Fibroblast of peridontal ligament (primary cell): ENCODE data around the gene ABCB6.

Experiments
- DNase-seq: peaks from one replicate; pipeline ENCODE4 v3.0.0-alpha.2; 2010; ENCODE audit errors: extremely low read depth

ABCB6 gene

DNA sequence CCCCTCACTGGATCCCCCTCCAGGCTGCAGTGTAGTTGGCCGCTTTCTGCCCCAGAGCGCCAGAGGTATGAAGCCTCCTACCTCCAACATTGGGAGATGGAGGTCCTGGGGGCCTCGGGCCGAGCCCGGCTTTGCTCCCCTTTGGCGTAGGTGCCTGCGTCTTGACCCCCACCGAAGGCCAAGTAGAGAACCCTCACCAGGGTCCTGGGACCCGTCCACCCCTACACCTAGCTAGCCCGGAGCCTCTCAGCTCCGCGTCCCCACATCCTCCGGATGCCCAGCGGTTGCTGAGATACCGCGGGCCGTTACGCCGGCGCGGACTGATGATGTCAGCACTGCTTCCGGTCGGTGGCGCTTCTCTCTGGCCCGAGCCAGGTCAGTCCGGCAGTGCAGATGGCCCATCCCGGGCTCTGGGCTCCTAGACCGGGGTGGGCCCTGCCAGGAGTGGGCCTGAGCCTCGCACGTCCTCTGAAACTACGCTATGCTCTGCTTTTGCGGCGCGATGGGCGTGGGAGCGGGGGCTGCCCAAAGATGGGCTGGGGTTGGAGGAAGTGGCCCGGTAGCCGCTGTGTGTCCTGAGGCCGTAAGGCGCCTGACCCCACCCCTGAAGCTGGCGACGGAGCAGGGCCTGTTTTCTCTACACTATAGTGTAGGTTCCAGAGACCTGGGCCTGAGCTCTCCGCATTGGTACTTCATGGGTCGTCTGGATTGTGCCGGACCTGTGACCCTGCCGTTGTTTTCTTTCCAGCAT is 26.6 kb upstream of the ABCB6 start, which contains the start of the genes GLB1L and STK16:
GLB1L (minus strand) TSS at position 297 of the 751 bp plus-strand sequence. CDS start 1,871 bp downstream, outside the sequence.
STK16 (plus strand) TSS at position 332 of the 751 bp plus-strand sequence. CDS start 521 bp downstream, outside the sequence.
- peak; percentile 93 for DNase-seq

GRCh38 chr2:219244789-219245147 is 26.0 kb upstream of the ABCB6 start:
- DNase-seq: no peak

DNA sequence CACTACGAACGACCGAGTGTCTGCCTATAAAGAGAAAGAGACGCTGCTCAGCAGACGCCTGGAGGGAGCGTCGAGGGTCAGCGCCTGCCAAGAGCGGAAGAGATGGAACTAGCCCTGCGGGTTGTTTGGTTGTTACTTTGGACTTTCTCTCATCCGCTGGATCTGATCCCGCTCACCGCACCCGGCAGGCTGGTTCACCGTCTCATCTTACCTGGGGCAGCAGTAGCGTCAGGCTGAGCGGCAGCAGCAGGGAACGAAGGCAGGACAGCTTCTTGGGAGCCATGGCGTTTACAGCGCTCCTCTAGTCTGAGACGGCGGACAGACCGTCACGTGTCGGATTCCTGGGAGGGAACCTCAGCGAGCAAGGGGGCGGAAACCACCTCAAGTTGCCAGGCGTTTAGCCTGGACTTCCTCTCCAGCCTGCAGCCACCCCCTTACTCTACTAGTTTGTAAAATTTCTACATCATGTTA is 24.6 kb upstream of the ABCB6 start:
- DNase-seq: no peak

GRCh38 chr2:219234331-219234730 is 15.6 kb upstream of the ABCB6 start:
- DNase-seq: no peak

DNA sequence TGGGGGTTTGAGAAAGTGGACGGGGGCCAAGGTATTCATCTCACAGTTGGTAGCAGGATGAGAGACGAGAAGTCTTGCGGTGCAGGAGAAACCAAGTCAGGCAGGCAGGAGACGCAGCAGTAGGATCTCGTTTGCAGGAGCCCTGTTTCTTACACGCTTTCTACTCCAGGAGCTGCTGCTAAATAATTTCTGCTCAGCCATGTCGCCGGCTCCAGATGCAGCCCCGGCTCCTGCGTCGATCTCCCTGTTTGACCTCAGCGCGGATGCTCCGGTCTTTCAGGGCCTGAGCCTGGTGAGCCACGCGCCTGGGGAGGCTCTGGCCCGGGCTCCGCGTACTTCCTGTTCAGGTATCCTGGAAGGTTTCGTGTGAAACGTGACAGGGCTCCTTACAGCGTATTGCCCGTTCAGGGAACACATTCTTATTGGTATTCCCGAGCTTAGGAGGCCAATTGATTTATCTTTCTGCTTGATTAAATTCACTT is 11.3 kb upstream of the ABCB6 start:
- no peak for DNase-seq

GRCh38 chr2:219229305-219230058 is 10.7 kb upstream of the ABCB6 start, which contains the start of the genes ANKZF1 and ATG9A:
Gene ANKZF1, plus strand, starts transcription at chr2:219229806. Its CDS starts 452 bp downstream, at chr2:219230258.
Gene ATG9A, minus strand, starts transcription at chr2:219229636. Its CDS starts 1,612 bp downstream, at chr2:219228024.
- DNase-seq: peak; percentile 97

DNA sequence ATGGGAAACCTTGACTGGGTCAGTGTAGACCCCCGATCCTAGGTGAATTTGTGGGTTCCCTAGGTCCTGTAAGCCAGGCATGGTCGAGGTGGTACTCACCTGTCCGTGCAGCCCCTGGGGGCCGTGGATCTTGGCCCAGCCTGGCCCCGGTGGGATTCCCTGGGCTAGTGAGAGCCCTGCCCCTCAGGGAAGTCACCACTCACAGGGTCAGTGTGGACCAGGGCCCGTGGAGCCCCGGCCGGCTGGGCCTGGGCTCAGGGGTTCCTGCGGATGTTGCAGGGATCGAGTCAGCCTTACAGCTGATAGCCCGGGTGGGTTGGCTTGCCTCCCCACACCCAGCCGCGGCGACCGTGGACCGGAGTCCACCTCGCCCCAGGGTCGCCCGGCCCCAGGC is 10.2 kb upstream of the ABCB6 start:
- DNase-seq: no peak

DNA sequence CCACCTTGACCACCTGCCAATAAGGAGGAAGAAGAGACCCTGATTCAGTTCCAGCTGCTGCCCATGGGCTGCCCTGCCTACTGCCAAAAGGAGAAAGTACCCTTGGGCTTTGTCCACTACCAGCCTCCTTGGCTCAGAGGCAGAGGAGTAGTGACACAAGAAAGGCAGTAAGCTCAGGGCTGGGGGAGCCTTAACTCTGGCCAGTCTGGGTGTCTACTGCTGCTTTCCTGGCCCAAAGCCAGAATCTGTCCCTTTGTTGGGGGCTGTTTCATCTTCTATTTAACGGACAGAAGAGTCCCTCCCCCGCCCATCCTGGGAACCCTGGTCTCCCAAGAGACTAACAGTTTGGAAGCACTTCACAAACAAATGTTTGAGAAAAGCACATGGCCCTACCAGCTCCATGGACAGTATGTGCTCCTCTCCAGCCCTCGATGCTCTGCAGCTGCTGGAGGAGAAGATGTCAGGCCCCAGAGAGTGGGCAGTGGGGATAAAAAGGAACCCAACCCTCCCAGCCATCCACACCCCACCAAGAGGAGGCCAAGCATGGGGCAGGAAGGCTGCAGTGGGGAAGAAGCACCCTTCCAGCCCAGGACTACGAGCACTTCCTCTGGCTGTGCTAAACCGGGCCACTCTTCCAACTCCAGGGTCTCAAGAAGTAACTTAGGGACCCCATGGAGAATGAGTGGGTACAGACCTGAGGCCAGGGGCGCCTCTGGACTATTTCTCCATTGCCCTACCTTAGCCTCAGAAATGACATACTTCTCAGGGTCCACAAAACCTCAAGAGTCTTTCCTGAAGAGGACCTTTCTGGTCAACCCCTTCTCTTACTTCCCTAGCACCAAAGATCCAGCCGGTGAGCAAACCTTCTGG is 9.5 kb upstream of the ABCB6 start:
- DNase-seq: no peak

- no peak for DNase-seq
Observed at GRCh38 chr2:219225350-219225749, 6.6 kb upstream of the ABCB6 start.

DNA sequence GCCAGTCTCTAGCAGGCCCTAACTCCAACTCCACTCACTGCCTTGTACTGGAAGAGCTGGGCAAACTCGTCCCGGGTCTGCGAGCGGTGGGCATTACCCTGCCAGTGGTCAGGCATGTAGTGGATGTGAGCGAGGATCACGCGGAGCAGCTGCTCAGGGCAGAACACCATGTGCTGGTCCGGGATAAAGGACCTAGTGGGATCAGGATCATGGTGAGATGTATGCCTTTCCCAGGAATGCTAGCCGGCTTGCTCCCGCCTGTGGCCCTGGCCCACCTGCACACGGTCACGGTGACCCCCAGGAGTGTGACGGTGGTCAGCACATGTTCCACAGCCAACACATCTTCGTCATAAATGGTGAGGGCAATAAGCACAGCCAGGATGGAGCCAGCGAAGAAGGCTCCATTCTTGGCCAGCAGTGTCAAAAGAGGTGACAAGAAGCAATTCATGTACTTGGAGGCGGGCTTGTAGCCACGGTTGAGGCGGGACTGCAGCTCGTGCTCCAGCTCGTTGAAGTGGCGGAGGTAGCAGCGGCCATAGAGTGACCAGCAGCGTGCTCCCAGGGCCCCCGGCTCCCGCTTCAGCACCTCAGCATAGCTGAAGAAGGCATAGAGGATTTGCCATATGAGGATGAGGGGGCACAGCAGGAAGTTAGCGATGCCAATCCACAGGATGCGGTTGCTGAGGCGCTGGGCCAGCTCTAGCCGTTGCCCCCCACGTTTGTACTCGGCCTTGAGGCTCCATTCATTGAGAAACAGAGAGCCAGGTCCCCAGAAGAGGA is 5.3 kb upstream of the ABCB6 start:
- no peak for DNase-seq

GRCh38 chr2:219221957-219222518 is 3.3 kb upstream of the ABCB6 start:
- no peak for DNase-seq

- no peak for DNase-seq
Observed at GRCh38 chr2:219220652-219221402, 2.1 kb upstream of the ABCB6 start.

GRCh38 chr2:219219784-219220532 is 1.2 kb upstream of the ABCB6 start:
- DNase-seq: no peak

DNA sequence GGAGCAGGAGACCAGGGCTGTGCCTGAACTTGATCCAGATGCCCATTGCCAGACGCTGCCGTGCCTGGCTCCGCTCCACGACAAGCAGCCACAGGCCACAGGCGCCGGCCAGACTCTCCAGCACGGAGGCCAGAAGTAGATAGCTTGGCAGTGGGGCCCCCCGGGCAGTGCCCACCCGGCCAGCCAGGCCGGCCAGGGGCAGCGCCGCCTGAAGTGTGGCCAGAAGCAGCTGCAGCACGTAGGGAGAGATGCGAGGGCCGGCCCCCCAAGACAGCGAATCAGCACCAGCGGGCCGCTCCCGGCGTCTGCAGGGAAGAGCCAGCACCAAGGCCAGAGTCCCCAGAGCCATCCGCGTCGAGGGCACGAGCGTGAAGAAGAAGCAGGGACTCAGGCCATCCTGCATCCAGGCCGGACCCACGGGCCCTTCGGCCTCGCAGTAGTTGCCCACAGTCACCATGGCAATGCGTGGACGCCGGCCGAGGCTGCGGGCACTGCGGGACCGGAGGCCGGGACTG is 484 bp downstream of the ABCB6 start:
- DNase-seq: no peak

GRCh38 chr2:219216535-219216915 is 2.2 kb downstream of the ABCB6 start:
- no peak for DNase-seq

DNA sequence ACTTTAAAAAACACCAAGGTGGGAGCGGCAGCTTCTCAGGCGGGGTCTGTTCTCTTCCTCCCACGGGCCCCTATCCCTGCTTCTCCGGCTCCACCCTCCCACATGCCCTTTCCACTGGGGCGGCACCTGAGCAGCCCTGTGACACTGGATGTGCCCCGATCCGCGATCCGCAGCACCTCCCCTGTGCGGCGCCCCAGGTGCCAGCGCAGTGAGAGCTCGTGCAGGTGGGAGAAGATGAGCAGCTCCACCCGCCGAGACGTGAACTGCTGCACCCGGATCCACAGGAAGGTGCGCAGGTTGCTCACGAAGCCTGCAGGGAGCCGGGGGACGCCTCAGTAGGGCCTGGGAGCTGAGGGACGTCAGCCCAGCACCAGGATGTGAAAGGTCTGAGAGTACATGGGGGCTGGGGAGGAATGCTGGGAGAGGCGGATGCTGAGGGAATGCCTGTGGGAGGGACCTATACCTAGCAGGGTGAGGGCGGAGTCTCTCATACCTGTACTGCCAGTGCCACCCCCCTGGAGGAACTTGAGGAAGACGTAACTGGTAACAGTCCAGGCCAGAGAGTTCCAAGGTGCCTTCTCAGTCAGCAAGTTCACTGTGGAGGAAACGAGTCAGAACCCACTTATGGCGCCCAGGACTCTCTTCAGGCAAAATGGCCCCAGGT is 2.8 kb downstream of the ABCB6 start:
- no peak for DNase-seq

DNA sequence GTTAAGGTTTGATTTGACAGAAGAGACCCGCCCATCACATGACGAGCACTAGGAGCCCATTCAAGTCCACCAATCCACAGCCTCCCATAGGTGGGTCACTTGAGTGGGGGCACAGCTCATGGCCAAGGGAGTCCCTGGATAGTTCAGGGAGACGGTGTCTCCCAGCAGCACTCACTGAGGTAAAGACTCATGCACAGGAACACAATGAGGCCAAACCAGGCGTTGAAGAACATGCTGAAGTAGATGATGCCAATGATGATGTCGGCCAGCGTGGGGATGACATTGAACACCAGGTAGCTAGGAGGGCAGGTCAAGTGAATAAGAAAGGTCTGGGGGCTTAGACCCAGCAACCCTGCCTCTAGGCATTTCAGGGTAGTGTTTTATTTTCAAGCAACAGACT is 4.0 kb downstream of the ABCB6 start:
- DNase-seq: no peak

DNA sequence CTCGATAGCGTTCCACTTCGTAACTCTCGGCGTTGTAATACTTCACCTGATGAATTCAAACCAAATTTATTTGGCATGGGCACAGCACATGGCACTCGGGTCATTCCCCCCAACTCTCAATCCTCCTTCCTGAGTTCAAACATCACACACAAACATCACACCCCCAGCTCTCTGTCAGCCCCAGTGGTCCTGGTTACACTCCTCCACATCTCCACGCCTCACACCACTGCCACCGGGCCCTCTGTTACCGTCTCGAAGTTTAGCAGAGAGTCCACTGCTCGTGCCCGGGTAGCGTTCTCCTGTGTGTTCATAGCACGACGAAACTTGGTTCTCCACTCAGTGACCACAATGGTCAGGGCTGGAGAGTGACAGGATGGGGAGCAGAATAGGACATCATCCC is 4.6 kb downstream of the ABCB6 start:
- no peak for DNase-seq
